ENCODE data around the gene CCDC149. TPM values are rescaled to one million over a fixed set of nuclear protein-coding genes. Genes with fewer than 3 reads are reported as not detected.
A peak's percentile ranks its signal among the peaks of the same experiment; 100 is the strongest.

Gene CCDC149
- total RNA-seq, 1 donor from 2014 or later, result 42.5 TPM

DNA sequence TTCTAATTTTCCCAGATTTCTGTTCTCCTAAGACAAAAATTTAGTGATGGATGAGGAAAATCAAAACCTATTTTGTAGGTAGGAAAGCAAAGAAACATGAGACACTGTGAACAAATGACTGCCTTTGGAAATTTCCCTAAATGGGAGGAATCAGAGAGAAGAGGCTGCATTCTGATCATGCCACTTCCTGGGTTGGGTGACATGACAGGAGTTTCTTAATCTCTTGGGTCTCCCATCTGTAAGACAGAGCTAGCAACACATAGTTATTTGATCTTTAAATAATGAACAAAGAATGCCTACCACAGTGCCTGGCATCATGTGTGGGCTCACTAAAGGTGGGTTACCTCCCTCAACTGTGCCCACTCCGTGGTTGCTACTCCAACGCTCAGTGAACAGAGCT is 57.1 kb downstream of the CCDC149 start:
- DNase-seq (ENCODE audit: low spot score) (no peak), ATAC-seq (no peak)
- intact Hi-C loops (cut with DNase I), result no loop called here

DNA sequence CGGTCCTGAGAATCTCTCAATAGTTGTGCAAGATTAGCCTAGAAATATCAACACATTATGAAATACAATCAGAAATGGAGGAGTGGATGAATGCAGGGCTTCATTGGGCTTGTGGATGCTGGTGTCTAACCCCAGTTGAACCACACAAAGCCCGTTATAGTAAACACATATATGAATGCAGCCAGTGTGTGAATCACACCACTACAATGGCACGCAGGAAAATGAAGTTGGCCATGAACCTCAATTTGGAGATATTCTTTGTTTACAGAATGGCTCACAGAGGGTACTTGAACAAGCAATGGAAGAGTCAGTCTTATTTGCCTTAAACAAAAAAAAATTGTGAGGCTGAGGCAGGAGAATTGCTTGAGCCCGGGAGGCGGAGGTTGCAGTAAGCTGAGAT is 59.7 kb downstream of the CCDC149 start:
- no peak for DNase-seq (ENCODE audit: low spot score)
- intact Hi-C loops (cut with DNase I), result no loop called here
- peak; percentile 18 for ATAC-seq

DNA sequence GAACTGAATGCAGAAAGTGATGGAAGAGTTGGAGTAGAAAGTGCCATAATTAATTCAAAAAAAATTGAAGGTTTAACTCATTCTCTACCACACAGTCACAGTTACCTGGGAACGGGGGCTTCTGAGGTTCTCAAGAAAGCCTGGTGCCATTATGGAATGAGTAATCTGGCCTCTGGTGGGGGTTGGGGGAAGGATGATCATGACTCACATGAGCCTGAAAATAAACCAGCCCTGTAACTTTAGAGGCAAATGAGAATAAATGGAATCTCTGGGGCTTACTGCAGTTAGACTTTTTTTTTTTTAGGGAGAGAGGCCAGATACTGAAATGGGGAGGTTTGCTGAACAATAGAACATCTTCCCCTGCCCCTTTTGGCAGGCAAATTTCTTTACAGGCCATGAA is 62.2 kb downstream of the CCDC149 start:
- ATAC-seq (peak; percentile 81), DNase-seq (ENCODE audit: low spot score) (no peak)
- intact Hi-C loops (cut with DNase I), result no loop called here

DNA sequence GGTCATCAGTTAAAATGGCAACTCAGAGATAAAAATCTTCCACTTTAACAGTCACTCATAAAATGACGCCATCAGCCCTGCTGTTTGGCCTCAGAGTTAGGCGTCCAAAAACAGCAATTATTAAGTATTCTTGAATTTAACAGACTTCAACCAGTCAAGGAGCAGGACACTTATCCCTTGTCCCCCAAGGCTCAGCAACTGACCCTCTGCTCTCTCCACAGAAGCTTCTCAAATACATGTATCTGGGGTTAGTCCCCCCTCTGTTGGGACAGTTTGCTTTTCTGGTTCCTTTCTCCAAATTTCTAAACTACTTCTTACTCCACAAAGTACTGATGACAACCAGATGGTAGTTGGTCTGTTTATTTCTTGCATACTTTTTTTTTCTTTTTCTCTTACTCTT is 63.1 kb downstream of the CCDC149 start:
- ATAC-seq (peak; percentile 83), DNase-seq (ENCODE audit: low spot score) (no peak)
- intact Hi-C loops (cut with DNase I), result no loop called here

DNA sequence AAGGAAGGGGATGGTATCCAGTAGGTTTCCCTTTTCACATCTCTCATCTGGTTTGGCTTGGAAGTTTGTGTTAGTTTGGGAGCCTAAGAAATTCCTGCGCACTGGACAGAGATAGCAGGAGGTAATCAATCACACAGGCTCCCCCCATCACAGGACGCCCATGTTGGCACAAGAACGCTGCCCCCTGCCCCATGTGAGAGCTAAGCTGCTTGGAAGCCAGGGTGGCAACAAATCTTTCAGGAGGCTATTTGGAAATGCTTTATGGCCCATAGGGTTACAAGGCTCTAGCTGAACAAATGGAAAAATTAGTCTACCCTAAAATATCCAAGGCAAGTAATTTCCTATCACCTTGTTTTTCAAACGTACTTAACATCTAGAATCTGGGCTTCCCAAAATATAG is 63.5 kb downstream of the CCDC149 start:
- no peak for ATAC-seq

DNA sequence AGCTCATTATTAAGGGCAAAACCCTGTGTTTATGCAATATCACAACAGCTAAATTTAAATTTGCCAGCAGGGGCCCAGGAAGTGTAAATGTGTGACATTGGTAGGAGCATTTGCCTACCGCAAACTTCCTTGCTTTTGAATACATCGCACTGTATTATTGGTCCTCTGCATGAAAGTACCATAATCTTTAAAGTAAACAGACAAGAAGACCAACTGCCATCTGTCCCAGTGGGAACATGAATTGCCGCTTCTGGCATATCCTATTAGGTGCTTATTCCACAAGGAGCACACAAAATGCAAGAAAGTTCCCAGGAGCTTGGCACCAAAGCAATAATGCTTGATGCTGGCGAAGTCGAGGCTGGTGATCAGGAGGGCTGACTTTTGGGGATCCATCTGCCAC is 66.1 kb downstream of the CCDC149 start:
- intact Hi-C loops (cut with DNase I), result no loop called here
- no peak for ATAC-seq
- DNase-seq (ENCODE audit: low spot score), result no peak

More for the DNA sequence above, 63.5 kb downstream of the CCDC149 start:
- intact Hi-C loops (cut with DNase I), result no loop called here
- no peak for DNase-seq (ENCODE audit: low spot score)

DNA sequence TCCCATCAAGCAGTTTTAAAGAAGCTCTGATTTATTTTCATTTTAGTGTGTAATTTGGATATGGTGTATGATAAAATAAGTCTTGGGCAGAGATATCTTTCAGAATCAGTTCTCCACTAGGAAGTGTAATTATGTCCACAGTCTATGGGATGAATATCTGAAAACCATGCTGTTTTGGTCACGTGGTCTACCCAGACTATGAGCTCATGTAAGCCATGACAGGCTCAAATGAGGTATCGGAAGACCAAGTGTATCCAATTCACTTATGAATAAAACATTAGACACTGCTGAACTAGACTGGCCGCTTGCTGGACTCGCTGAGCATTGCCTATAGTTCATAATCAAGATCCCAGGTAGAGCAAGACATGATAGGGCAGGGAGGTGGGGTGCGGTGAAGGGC is 66.9 kb downstream of the CCDC149 start:
- ATAC-seq (no peak), DNase-seq (ENCODE audit: low spot score) (no peak)
- intact Hi-C loops (cut with DNase I), result no loop called here

DNA sequence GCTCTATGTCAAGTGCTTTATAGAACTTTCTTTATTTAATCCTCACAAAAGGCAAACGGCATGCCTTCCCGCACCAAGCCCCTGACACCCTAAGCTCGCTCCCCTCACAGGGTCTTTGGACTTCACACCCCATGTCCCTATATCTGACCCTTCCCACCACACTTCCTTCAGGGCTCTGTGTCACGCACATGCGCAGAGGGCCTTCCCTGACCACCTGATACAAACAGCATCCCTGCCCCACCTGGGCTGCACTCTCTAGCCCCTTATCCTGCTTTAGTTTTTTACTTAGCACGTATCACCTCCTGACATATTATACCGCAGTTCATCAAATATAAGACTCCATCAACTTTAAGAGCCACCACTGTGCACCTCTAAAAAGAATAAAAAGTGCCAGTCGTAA is 67.7 kb downstream of the CCDC149 start:
- DNase-seq (ENCODE audit: low spot score) (no peak), ATAC-seq (no peak)
- intact Hi-C loops (cut with DNase I), result no loop called here

DNA sequence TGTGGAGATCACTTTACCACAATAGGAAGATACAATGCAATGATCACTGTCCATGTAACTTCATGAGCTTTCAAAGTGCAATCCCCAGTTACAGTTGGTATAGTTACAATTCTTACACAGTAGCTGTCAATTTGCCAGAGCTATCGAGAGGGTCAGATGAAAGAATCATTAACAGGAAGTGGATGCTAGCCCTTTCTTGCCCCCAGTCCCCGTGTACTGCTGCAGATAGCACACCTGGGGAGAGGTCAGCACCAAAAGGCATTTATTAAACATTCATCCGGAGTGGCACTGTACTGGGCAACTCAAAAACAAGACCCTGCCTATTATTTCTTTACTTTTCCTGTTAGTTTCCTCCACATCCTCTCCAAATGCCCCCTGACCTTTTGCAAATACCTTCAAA is 69.7 kb downstream of the CCDC149 start:
- no peak for ATAC-seq

DNA sequence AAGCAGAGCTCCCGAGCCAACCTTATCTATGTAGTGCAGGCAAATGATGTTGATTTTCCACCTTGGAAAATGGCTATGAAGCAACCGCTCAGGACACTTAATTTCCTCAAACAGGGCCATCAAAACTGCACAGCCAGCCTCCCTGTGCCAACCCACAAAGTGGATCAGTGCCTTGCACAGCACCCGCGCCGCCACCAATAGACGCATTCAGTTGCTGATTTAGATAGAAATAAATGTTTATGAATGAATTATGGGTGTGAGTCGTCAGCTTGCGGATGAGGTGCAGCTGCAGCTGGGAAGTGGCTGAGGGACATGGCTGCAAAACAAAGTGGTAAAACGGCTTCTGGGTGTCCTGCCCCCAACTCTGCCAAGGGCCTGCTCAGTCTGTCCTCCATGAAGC is 70.5 kb downstream of the CCDC149 start:
- intact Hi-C loops (cut with DNase I), result no loop called here
- ATAC-seq, result no peak
- no peak for DNase-seq (ENCODE audit: low spot score)

More for the DNA sequence above, 69.7 kb downstream of the CCDC149 start:
- DNase-seq (ENCODE audit: low spot score), result no peak
- intact Hi-C loops (cut with DNase I), result no loop called here

DNA sequence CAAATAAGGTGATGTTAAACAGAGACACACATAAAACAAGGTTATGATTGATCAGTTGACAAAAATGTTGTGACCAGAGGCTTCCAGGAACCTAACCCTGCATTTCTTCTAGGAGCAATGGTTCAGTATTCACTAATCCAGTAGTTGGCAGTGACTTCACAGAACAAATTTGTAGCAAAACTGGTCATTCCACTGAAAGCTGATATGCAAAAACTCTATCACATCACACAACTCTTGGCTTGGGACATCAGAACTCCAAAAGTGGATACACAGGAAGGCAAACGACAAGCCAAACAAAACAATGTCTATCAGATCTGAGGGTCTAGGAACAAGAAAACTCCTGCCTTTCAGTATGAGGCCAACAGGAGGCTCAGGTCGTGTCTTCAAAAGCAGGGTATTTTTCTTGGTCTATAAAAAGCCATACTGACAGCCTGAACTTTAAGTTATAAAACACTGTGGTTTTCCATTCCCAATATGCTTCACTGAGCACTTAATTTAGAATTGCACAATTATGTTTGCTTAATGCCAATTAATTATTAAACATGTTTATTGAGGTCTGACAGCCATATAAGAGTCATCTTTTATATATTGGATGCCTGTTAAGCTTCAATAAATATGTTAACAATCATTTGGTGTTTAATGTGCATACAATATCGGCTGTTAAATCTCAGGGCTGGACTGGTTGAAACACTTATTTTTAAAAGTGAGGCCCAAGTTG is 71.9 kb downstream of the CCDC149 start:
- intact Hi-C loops (cut with DNase I), result no loop called here
- no peak for DNase-seq (ENCODE audit: low spot score)
- no peak for ATAC-seq

DNA sequence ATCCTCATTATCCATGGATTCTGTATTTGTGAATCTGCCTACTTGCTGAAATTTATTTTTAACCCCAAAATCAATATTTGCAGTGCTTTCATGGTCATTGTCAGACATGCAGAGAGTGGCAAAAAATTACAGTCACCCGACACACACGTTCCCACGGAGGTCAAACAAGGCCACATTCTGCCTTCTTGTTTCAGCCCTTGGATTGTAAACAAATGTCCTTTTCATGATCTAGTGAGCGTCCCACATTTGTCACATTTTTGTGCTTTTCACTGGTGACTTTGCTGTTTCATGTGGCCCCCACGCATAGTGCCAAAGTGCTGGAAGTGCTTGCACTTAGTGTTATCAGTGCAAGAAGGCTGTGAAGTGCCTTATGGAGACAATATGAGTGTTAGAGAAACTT is 72.5 kb downstream of the CCDC149 start:
- no peak for DNase-seq (ENCODE audit: low spot score)
- peak; percentile 33 for ATAC-seq
- intact Hi-C loops (cut with DNase I), result no loop called here

DNA sequence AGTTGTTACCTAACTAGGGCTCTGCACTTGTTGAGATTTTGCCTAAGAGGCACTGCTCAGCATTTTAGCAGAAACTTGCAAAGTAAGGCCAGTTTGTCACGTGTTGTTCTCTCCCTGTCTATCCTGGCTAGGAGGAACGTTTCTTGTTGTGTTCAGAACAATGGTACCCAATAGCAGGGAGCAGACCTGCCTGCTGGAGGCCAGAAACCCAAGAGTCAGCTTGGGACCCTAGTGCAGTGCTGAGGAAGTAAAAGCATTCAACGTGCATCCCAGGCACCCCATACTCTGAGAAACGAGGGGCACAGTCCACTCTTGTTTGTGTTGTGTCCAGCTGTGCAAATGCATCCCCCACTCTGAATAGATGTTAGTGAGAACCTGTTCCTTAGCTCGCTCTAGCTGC is 75.1 kb downstream of the CCDC149 start:
- intact Hi-C loops (cut with DNase I), result no loop called here
- ATAC-seq, result no peak
- no peak for DNase-seq (ENCODE audit: low spot score)

DNA sequence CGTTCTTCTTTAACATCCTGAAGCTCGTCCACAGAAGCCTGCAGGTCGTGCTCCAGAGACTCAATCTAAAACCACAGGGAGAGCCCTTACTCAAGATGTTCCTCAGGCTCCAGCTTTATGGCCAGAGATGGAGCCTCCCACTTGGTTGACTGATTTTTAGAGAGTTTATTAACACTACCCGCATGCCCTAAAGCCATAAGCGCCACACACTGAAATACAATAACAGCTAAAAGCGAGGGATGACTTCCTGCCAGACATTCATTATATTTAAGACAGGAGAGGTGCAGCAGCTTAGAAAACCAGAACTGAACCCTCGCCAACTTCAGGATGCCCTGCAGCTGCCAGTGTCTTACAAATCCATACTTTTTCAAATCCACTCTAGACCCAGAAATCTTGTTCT is 75.5 kb downstream of the CCDC149 start:
- no peak for DNase-seq (ENCODE audit: low spot score)
- no peak for ATAC-seq
- intact Hi-C loops (cut with DNase I), result no loop called here

DNA sequence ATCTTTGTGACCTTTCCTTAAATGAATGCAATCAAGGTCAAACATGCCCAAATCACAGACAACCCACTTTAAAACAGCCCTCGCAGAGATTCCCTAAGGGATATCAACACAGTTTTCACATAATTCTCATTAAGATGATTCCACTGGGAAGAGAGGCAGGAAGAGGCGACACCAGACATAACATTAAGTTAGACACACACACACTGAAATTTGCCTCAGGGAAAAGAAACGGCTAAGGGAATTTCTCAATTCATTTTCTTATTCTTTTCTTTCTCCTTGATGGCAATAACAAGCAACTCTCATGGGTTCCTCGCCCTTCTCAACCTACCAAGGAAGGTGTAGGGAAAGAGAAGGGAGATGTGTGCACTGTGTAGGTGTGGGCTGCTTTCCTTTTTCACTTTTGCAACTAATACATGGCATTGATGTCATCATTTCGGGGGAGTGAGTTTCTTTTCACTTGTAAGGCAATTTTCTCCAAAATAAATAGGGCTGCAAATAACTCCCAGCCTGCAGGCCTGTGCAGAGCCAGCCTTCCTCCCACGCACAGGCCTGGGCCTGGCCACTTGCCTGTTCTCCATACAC is 76.1 kb downstream of the CCDC149 start:
- no peak for DNase-seq (ENCODE audit: low spot score)
- ATAC-seq, result no peak
- intact Hi-C loops (cut with DNase I), result no loop called here

DNA sequence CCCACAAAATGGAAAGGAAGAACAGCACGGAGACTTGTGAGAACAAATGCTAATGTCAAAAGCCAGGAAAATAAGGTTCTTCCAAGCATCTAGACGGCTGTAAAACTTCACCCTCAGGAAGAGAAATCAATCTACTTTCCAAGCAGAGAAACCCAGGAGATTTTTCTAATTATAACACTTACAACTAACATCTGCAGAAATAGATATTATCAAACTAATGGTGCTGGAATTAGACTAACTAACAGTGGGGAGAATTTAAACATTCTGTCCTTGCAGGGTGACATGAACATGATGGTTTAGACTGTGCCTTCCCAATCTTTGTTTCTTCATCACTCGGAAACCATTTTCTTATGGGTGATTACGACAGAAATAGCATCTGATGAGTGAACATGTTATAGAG is 77.1 kb downstream of the CCDC149 start:
- DNase-seq (ENCODE audit: low spot score), result no peak
- ATAC-seq, result no peak
- intact Hi-C loops (cut with DNase I), result no loop called here

DNA sequence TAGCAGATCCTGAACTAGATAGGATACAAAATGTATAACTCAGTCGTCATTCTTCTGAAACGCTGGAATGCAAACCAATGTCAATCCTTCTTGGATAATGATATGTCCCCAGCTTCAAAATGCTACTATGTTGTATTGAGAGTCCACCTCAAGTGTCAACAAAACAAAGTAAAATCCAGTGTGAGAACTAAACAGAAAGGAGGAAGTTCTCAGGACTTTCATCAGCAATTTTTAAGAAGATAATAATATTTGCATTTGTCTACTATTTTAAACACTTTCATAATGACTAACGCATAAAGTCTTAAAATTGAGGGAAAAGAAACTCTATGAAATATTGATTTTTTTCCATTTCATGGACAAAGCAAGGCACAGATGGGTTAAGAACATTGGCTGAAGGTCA is 81.2 kb downstream of the CCDC149 start:
- intact Hi-C loops (cut with DNase I), result no loop called here
- ATAC-seq (no peak), DNase-seq (ENCODE audit: low spot score) (no peak)

DNA sequence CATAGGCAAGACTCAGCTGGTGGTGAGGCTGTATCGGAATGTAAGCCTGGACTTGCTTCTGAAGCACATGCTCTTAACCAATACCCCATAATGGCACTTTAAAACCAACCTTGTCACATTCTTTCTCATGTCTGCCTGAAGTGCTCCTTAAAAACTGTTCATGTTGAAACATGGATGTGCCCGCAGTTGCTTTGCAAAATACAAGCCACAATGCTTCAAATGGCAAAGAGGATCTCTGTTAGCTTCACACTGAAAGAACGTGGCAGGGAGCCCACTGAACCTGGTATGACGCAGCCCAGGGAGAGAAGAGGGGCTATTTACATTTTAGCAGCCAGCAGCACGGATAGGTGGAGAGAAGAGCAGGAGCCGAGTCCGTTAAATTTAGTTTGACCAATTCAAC is 88.1 kb downstream of the CCDC149 start:
- intact Hi-C loops (cut with DNase I), result no loop called here
- ATAC-seq (no peak), DNase-seq (ENCODE audit: low spot score) (no peak)

DNA sequence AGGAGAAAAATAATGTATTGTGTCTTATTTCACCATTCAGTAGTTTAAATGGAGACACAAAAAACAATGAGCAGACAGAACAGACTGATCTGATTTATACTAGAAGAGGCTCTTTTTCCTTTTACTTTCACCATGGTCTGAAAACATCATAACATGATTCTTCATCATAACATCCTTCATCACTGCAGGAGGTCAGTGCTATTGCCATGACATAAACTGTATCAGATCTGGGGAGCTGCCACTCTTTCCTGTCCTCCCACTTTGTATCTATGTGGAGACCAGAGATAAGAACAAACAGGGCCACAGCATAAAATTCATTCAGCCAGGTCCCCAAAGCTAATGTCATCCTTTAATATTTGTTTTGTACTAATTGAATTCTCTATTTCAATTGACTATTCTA is 92.3 kb downstream of the CCDC149 start:
- DNase-seq (ENCODE audit: low spot score) (no peak), ATAC-seq (no peak)
- intact Hi-C loops (cut with DNase I), result no loop called here

DNA sequence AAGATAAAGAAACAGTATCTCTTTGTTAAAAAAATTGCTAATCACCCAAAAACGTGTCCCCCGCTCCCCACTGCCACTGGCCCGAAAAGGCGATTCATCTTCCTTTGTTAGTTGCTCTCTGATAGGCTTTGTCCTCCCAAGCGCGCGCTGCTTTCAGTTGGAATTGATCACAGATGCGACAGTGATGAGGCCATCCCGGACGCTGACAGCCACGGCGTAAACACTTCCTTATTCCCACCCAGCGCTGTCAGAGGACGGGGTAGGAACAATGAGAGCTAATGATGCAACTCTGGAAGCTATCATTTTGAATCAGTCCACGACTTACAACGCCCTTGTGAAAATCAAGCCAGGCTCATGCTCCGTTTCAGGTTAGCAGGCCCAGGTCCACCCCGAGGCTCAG is 96.0 kb downstream of the CCDC149 start:
- DNase-seq (ENCODE audit: low spot score) (no peak), ATAC-seq (no peak)
- intact Hi-C loops (cut with DNase I), result no loop called here

DNA sequence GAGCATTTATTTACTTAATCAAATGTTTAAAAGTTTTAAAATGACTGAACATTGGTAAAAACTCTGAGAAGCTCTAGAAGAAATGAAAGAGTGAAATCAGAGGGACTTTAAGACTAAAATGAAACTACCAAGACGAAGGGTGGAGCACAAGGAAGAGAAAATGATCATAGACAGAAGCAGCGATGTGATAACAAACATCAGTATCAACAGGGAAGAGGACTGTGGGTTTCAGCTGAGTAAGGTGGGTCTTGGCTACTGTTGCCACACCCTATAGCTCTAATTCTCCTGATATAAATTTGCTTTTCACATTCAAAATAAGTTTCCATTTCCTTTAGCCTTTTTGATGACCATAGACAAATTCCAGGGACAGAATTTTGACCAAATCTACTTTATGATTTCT is 99.1 kb downstream of the CCDC149 start:
- DNase-seq (ENCODE audit: low spot score), result no peak
- intact Hi-C loops (cut with DNase I), result no loop called here

More for the DNA sequence above, 99.1 kb downstream of the CCDC149 start:
- no peak for ATAC-seq

Data from sciatic nerve (tissue), 2 donors.